Muscle layer of colon (tissue), 2 donors: Measurements from ENCODE around the gene HIPK1.

Experiments
- H3K27ac ChIP-seq: one replicate; pipeline ENCODE4 v1.7.0; 2013; ENCODE audit warnings: low read depth, mild to moderate bottlenecking, low read length, moderate library complexity
- H3K27me3 ChIP-seq, 2 donors: one replicate each; pipeline ENCODE4 v1.7.0; 2013; ENCODE audit warnings: low read length in 2 of 2, mild to moderate bottlenecking in 2 of 2; ENCODE audit not compliant: insufficient read depth in 2 of 2, control insufficient read depth in 1 of 2
- H3K36me3 ChIP-seq: one replicate; pipeline ENCODE4 v1.7.0; 2013; ENCODE audit warnings: mild to moderate bottlenecking, low read length; ENCODE audit not compliant: insufficient read depth
- H3K4me1 ChIP-seq: one replicate; pipeline ENCODE4 v1.7.0; 2013; ENCODE audit warnings: mild to moderate bottlenecking, low read length; ENCODE audit not compliant: insufficient read depth
- H3K4me3 ChIP-seq, 2 donors: one replicate each; pipeline ENCODE4 v1.7.0; 2013; ENCODE audit warnings: low read length in 2 of 2, low read depth in 1 of 2, mild to moderate bottlenecking in 1 of 2, moderate library complexity in 1 of 2
- H3K9ac ChIP-seq: one replicate; pipeline ENCODE4 v1.7.0; 2013; ENCODE audit warnings: low read length
- H3K9me3 ChIP-seq: one replicate; pipeline ENCODE4 v1.7.0; 2013; ENCODE audit warnings: mild to moderate bottlenecking, low read length
- donor health status: abdominal sarcoma.
- donor health status: Adenocarcinoma of cecum.

The HIPK1 gene

DNA sequence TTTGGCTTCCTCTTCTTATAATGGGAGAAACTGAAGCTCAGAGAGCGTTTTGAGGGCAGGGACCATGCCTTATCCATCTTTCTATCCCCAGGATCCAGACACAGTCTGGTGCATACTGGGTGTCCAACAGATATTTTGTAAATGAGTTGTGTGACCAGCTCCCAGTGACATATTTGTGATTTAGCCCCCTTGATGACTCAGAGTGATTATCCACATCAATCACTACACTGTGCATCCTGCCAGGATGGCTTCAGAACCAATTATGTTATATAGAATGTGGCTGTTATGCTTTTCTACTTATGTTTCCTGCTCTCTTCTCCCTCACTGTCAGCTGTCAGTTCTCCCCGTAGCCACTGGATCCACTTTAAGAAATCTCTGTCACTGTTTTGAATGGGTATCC lies 61.4 kb downstream of the HIPK1 start:
- peaks cover 6% of the 10 kb centered on the region for H3K9me3 ChIP-seq
- no peaks in the 10 kb centered on the region for H3K27me3 ChIP-seq
- no peak overlapping the region for H3K27ac ChIP-seq
- no peak overlapping the region for H3K4me3 ChIP-seq
- H3K36me3 ChIP-seq = no peaks in the 10 kb centered on the region
- H3K4me1 ChIP-seq = no peaks in the 10 kb centered on the region
- no peak overlapping the region for H3K9ac ChIP-seq

DNA sequence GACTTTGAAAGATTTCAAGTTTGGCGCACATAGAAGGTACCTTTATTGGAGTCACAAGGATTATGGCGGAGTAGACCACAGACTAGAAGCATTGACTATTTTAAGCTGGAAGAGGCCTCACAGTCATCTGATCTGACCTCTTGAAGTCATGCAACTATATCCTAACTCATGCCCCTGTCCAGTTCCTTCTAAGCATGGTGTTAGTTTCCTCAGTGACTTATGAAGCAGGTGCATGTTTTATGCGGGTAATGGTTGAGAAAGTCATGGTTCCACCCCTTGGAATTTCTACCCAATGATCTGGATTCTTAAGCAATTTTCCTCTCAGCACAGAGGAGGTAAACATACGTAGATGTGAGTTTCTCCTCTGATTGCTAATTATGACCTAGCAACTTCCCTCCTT lies 61.8 kb downstream of the HIPK1 start:
- H3K4me3 ChIP-seq = no peak overlapping the region
- H3K27me3 ChIP-seq = no peaks in the 10 kb centered on the region
- H3K4me1 ChIP-seq = no peaks in the 10 kb centered on the region
- no peaks in the 10 kb centered on the region for H3K36me3 ChIP-seq
- H3K9me3 ChIP-seq = peaks cover 6% of the 10 kb centered on the region
- no peak overlapping the region for H3K9ac ChIP-seq
- H3K27ac ChIP-seq = no peak overlapping the region

DNA sequence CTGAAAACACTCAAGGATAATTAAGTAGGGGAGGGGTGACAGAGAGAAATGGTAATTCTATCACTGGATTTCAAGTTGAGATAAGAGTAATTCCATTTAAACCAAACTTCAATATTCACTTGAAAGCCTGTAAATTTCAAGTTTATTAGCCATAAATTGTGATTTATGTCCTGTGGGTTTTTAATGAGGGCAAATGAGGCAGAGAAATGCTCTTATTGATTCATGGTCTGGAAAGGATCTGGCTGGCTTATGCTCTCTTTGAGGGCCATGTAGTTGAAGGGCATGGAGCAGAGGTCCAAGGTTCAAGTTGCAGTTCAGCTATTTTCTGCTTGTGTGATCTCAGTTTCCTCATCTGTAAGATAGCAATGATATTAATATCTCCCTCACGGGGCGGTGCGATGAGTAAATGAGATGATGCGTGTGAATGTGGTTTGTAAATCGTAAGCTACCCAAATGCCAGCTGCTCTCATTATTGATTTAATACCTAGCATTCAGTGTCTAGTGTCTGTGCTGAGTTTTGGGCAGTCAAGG lies 62.4 kb downstream of the HIPK1 start:
- Histone ChIP-seq H3K9ac (no peak overlapping the region), H3K4me1 (no peaks in the 10 kb centered on the region), H3K27me3 (no peaks in the 10 kb centered on the region), H3K27ac (no peak overlapping the region), H3K9me3 (peaks cover 6% of the 10 kb centered on the region), H3K4me3 (no peak overlapping the region), H3K36me3 (no peaks in the 10 kb centered on the region)

DNA sequence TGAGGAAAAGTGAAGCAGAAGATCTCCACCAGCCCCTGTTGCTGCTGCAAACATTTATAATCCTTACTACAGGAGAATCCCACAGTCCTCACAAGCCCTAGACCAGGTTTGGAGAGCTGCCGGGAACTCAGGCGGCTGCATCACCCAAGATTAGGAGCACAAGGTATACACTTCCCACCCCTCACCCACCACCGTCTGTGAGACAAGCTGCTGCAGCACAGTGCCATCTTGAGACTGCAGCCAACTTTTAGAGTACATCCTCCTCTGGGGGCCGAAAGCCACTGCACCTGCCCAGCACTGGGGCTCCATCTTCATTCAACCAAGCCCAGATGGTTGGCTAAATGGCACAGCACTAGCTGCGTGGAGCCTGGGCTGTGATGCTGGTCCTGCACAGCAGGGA lies 63.9 kb downstream of the HIPK1 start:
- no peaks in the 10 kb centered on the region for H3K36me3 ChIP-seq
- no peak overlapping the region for H3K27ac ChIP-seq
- no peaks in the 10 kb centered on the region for H3K4me1 ChIP-seq
- peaks cover 6% of the 10 kb centered on the region for H3K9me3 ChIP-seq
- no peak overlapping the region for H3K9ac ChIP-seq
- no peaks in the 10 kb centered on the region for H3K27me3 ChIP-seq
- no peak overlapping the region for H3K4me3 ChIP-seq

DNA sequence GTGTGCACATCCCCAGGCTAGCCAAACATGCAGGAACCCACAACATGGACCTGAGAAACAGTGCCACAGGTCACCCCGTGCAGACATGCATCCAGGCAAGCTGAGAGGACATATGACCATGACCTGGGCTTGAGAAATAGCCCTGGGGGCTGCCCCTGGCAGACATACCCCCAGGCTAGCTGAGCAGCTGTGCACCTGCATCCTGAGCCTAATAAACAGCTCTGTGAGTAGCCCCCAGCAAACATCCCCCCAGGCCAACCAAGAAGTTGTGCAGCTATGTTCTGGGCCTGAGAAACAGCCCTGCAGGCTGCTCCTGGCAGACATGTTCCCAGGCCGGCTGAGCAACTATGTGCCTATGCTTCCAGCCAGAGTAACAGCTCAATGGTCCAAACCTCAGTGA lies 64.6 kb downstream of the HIPK1 start:
- Histone ChIP-seq H3K9ac (no peak overlapping the region), H3K4me1 (no peaks in the 10 kb centered on the region), H3K4me3 (no peak overlapping the region), H3K9me3 (peaks cover 6% of the 10 kb centered on the region), H3K36me3 (no peaks in the 10 kb centered on the region), H3K27ac (no peak overlapping the region), H3K27me3 (no peaks in the 10 kb centered on the region)

DNA sequence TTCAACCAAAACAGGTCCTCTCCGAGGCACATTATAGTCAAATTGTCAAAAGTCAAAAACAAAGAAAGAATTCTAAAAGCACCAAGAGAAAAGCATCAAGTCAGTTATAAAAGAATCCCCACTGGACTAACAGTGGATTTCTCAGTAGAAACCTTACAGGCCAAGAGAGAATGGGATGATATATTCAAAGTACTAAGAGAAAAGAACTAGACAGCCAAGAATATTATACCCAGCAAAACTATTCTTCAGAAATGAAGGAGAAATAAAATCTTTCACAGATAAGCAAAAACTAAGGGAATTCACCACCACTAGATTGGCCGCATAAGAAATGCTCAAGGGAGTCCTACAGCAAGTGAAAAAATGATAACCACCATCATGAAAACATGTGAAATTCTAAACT lies 66.3 kb downstream of the HIPK1 start:
- no peak overlapping the region for H3K27ac ChIP-seq
- no peaks in the 10 kb centered on the region for H3K27me3 ChIP-seq
- no peak overlapping the region for H3K4me3 ChIP-seq
- no peak overlapping the region for H3K9ac ChIP-seq
- no peaks in the 10 kb centered on the region for H3K36me3 ChIP-seq
- H3K9me3 ChIP-seq = peaks cover 6% of the 10 kb centered on the region
- H3K4me1 ChIP-seq = no peaks in the 10 kb centered on the region

DNA sequence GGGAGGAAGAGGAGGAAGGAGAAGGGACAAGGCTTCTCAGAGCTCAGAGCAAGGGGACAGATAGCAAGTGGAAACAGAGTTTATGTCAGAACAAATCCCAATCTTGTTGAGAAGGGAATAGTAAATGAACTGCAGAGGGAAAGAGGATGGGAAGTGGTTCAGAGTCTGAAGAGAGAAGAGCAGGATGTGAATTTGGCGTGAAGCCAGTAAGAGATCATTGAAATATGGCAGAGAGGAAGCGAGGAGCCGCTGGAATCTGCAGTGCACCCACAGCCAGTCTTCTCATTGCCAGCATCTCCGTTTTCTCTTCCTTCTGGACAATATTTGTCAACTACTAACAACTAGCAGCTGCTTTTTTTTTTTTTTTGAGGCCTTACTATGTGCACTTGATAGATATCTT lies 69.2 kb downstream of the HIPK1 start:
- Histone ChIP-seq H3K27me3 (no peaks in the 10 kb centered on the region), H3K4me1 (no peaks in the 10 kb centered on the region), H3K9ac (no peak overlapping the region), H3K36me3 (no peaks in the 10 kb centered on the region), H3K27ac (no peak overlapping the region), H3K9me3 (peaks cover 6% of the 10 kb centered on the region), H3K4me3 (no peak overlapping the region)

DNA sequence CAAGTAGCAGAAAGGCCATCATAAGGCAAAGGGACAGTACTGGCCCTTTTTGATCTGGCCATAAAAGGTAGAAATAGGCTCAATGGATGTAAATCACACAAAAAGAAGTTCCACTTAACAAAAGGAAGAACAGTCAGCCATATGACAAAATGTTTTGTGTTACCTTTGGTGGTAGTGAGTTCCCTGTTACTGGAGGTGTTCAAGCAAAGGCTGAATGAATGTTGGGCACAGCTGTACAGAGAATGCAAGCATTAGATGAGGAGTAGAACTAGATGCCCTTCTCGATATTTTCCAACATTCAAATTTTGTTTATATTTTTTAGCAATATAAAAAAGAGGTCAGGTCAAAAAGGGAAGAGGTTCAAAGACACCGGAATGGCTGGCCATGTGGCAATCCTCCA lies 70.1 kb downstream of the HIPK1 start:
- Histone ChIP-seq H3K9ac (no peak overlapping the region), H3K27ac (no peak overlapping the region), H3K4me3 (no peak overlapping the region), H3K9me3 (peaks cover 6% of the 10 kb centered on the region), H3K27me3 (no peaks in the 10 kb centered on the region), H3K36me3 (no peaks in the 10 kb centered on the region), H3K4me1 (no peaks in the 10 kb centered on the region)

DNA sequence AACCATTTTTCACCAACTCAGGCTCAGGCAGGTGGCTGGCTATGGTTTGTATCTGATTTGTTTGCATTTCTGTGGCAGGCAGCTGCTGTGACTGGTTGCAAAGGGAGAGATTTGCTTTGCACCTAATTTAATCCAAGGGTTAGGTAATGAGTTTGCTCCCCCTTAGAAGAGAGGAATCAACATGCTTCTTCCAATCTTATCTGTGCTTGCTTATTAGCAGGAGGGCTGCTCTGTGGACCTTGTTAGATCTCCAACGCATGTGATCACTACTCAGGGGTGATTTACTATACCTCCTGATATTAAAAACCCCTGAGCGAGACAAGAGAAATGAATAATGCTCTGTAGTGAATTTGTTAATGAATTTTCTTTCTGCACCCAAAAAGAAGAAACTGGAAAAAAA lies 70.7 kb downstream of the HIPK1 start:
- no peak overlapping the region for H3K27ac ChIP-seq
- no peak overlapping the region for H3K4me3 ChIP-seq
- H3K36me3 ChIP-seq = no peaks in the 10 kb centered on the region
- H3K4me1 ChIP-seq = no peaks in the 10 kb centered on the region
- H3K9ac ChIP-seq = no peak overlapping the region
- no peaks in the 10 kb centered on the region for H3K27me3 ChIP-seq
- H3K9me3 ChIP-seq = peaks cover 6% of the 10 kb centered on the region

DNA sequence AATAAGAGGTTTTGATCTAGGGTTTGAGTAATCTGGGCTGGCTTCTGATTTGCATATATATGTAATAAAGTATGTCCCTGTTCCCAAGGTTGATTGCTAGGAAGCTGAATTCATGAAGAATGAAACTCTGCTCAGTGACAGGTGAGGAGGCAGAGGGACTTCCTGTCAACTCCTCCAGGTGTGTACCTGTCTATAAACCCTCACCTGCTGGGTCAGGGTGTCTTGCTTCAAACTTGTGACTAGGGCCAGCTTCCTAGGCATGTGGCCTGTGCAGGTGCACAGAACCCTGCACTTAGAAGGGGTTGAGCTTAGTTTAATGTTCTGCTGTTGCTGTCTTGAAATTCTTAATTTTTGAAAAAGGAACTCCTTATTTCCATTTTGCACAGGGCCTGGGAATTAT lies 71.3 kb downstream of the HIPK1 start:
- no peaks in the 10 kb centered on the region for H3K36me3 ChIP-seq
- H3K27me3 ChIP-seq = no peaks in the 10 kb centered on the region
- no peak overlapping the region for H3K27ac ChIP-seq
- no peaks in the 10 kb centered on the region for H3K4me1 ChIP-seq
- no peak overlapping the region for H3K4me3 ChIP-seq
- peaks cover under 1% of the 10 kb centered on the region for H3K9me3 ChIP-seq
- no peak overlapping the region for H3K9ac ChIP-seq

DNA sequence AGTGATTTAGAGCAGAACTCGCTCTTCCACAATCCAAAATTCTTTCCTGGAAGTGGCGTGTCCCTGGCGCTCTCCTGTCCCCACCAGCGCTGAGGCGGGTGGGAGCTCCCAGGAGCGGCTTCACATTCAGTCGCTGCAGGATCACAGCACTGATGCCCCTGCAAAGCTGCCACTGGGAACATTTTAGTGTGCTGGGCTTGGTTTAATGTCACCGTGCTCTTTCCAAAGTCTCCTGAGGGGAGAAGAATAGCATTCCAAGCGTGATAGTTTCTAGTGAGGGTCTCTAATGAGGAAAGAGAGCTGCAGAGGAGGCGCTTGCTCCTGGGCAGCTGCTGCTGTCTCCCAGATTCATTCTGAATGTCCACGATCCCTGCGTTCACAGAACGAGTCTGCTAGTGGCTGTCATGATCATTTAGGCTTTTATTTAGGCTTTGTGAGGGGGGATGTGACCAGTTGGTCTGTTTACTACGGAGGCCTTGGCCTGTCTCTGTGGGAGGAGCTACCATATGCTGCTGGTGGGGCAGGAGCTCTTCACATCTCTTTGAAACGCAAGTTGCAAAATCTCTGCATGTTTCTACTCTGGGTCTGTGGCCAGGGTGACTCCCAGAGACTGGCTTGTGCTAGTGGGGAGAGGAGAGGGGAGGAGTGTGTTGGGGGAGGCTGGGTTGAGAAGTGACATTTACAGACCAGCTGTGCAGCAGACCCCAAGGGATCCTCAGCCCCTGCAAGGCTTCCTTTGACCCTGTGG lies 73.5 kb downstream of the HIPK1 start:
- Histone ChIP-seq H3K36me3 (no peaks in the 10 kb centered on the region), H3K9me3 (no peaks in the 10 kb centered on the region), H3K9ac (no peak overlapping the region), H3K4me3 (no peak overlapping the region), H3K27ac (no peak overlapping the region), H3K4me1 (no peaks in the 10 kb centered on the region), H3K27me3 (no peaks in the 10 kb centered on the region)

DNA sequence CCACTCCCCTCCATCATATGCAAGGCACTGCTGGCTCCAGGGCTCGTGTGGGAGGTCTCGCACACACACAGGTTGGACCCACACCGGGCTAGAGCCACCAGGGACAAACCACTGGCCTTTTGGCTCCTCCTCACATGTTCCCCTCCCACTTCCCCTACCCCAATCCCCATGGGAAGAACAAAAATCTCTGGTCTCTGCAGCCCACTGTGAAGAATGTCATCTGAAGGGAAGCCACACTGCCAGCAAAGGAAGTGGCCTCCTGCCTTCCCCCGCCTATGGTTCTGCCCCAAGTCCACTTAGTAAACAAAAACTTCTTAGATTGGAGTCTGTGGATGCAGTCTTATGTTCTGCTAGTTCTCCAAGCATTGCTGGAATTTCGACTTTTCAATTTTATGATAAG lies 74.3 kb downstream of the HIPK1 start:
- no peak overlapping the region for H3K27ac ChIP-seq
- H3K4me1 ChIP-seq = no peaks in the 10 kb centered on the region
- no peaks in the 10 kb centered on the region for H3K9me3 ChIP-seq
- no peaks in the 10 kb centered on the region for H3K36me3 ChIP-seq
- no peak overlapping the region for H3K4me3 ChIP-seq
- H3K27me3 ChIP-seq = no peaks in the 10 kb centered on the region
- no peak overlapping the region for H3K9ac ChIP-seq
